Kidney tubule cell (primary cell): ENCODE measurements around the gene RIMBP2.
"Not testable (repeated sequence)": the region's sequence is repeated elsewhere in the genome, so short reads cannot be mapped to it uniquely, and the experiment has no call there.

Source experiments
- DNase-seq: peaks from one replicate; pipeline ENCODE4 v3.0.0-alpha.2; 2018; ENCODE audit warnings: low spot score

RIMBP2 gene

DNA sequence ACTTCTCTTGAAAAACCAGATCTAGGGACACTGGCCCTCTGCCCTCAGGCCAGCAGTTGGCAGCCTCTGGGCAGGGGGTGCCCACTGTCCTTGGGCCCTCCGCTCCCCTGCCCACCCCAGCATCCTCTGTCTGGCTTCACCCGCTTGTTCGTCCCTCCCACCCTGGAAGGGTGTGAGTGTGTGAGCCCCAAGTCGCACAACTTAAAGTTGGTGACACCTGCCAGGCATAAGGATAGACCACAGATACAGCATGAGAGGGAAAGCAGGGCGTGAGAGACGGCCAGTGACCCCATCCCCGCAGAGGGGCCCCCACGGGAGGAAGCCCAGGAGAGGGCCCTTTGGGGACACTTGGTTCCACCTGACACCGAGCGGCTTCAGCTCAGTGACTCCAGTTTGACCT lies 23.5 kb upstream of the RIMBP2 start:
- no peak for DNase-seq

DNA sequence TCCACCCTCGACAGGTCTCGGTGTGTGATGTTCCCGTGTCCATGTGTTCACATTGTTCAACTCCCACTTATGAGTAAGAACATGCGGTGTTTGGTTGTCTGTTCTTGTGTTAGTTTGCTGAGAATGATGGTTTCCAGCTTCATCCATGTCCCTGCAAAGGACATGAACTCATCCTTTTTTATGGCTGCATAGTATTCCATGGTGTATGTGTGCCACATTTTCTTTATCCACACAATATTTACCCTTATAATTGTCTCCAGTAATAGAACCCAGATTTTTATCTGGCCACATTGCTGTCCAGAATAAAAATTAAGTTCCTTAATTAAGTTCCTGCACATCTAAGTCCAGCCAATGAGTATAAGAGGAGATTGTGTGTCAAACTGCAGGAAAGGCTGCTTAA lies 22.3 kb upstream of the RIMBP2 start:
- DNase-seq = not testable (repeated sequence)

DNA sequence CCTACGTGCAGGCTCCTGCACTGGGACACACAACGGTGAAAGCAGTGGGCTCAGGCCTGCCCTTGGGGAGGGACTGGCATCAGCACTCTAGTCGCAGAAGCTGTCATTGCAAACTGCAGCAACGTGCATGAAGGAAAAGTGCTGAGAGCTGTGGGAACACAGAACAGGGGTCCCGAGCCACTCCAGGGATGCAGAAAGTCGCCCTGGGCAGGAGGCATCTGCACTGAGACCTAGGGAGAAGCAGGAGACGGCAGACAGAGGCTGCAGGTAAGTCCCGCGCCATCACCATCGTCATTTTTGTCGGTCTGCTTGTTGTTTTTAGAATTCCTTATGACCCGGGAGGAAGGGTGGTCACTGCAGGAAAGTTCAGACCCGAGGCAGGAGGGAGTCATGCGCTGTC lies 21.6 kb upstream of the RIMBP2 start:
- no peak for DNase-seq

DNA sequence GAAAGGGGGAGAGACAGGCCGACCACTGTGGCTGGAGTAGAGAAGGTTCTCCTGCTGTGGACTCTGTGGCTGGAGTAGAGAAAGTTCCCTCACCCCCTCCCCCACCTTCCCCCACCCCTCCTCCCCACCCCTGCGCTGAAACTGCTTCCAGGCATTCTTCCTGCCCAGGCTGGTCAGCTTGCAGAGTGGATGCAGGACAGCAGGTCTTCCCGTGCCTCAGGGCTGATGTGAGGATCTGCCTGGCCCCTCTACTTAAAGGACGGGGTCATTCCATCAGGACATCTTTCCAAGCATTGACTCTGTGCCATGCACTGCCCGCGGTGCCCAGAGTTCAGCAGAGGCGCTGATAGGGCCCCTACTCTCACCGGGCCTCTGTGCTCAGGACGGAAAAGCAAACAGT lies 13.2 kb upstream of the RIMBP2 start:
- no peak for DNase-seq

DNA sequence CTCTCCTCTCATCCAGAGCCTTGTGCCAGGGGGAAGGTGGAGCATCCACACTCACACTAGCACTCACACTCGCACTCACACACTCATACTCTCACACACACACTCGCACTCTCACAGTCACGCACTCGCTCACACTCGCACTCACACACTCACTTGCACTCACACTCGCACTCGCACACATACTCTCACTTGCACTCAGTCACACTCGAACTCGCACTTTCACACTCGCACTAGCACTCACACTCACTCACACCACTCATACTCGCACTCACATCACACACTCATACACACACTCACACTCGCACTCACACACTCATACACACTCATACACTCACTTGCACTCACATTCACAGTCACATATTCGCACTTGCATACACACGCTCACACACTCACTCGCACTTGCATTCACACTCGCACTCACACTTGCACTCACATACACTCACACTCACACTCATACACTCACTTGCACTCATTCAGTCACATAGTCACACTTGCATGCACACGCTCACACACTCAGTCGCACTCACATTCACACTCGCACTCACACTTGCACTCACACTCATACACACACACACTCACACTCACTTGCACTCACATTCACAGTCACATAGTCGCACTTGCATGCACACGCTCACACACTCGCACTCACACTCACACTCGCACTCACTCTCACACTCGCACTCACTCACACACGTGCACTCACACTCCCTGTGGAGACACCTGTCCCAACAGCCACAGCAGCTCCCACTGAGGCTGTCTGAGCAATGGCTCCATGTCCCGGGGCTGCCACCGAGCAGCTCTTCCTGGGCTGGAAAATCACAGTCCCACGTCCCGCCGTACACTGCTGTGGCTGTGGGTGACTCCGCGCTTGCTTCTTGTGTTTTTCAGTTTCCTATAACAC lies 12.3 kb upstream of the RIMBP2 start:
- no peak for DNase-seq

DNA sequence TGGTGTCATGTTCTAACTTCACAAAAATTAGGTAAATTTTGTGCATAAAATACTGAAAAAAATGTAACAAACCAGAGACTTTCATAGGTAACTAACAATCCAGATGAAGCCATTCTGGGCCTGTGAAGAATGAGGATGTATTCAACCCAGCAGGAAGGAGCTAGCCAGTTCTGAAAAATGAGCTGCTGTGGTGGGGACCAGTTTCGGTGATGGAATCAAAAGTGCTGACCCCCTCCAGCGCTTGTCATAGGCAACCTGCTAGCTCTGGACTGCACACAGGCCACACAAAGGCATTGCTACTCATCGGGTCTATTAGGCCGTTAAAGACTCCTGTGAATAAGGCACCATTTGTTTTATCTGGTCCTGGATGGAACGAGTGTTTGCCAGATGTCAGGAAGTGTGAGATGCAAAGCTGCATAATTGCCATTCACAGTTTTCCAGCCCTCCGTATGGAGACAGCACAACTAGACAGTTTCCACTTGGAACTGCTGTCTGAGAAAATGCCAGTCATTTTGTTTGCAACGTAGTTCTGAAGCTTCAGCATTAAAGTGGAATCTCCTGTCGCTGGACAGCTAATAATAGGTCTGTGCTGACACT lies 3.3 kb upstream of the RIMBP2 start:
- DNase-seq = no peak

GRCh38 chr12:130717752-130718151 lies 1.7 kb upstream of the RIMBP2 start:
- no peak for DNase-seq

DNA sequence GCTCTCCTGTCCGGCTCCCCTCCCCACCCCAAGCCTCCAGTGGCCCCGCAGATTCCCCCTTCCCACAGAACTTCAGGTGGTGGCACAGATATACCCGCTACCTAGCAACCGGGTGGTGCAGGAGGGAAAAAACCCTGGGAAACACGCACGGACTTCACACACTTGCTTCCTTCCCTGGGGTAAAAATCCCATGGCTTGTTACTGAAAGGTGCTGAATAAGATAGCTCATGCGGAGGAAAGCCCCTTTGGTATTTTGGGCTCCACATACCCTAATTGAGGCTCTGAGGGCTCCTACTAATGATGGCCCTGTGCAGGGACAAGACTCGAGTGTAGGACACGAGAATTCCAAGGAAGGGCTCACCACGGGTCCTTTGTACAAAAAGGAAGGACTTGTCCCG lies 869 bp upstream of the RIMBP2 start:
- DNase-seq = no peak

GRCh38 chr12:130715150-130715997 lies 725 bp downstream of the RIMBP2 start:
- DNase-seq = no peak

DNA sequence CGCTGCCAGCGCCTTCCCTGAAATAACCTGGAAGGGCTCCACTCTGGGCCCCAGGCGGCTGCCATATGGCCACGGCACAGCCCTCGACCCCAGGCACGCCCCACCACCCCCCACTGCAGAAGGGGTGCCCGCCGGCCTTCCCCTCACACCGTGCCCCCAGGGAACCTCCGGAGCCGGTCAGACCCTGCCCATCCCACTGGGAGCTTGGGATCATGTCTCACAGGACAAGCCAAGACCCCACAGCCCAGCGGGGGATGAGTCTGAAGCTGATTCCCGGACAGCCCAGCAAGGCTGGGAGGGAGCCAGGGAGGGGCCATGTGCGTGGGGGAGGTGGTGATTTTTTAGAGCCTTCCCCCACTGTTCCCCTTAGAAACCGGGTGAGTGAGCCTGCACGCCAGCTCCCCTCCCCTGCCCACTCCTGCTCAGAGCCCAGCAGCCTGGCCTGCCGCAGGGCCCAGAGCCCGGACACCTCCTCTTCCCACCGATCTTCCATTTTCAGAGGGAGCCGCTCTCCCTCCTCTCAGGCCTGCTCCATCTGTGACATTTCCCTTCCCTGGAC lies 1.4 kb downstream of the RIMBP2 start:
- no peak for DNase-seq

DNA sequence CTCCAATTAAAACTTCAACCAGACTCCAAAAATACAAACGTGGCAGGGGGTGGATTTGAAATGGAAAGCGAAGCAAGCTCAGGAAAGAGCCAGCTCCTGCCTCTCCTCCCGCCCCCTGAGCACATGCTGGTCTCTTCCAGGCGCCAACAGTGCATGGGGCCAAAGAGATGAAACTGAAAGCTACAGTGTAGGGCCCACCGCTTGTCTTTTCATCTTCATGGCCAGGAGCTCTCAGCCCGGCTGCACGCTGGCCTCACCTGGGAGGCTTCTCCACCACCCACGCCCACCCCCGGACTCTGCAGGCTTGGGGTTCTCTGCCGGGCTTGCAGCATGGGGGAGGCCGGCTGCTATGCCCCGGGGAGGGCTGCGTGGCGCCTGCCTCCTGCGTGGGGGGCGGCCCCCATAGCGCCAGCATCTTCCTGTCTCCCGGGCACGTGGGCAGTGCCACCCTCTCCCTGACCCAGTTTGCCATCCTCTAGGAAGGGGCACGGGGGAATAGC lies 2.0 kb downstream of the RIMBP2 start:
- no peak for DNase-seq

GRCh38 chr12:130713581-130713991 lies 2.5 kb downstream of the RIMBP2 start:
- DNase-seq = no peak

GRCh38 chr12:130712346-130713065 lies 3.6 kb downstream of the RIMBP2 start:
- DNase-seq = no peak

DNA sequence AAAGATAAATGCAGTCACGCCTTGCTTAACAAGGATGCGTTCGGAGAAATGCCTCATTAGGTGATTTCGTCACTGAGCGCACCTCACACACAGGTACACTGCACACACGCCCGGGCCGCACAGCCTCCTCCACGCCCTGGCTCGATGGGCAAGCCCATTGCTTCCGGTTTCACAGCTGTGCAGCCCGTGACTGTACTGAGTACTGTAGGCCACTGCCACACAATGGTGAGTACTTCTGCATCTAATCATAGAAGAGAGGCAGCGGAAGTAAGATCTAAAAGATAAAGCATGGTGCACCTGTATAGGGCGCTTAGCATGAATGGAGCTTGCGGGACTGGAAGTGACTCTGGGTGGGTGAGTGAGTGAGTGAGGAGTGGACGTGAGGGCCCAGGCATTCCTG lies 4.3 kb downstream of the RIMBP2 start:
- DNase-seq = no peak

DNA sequence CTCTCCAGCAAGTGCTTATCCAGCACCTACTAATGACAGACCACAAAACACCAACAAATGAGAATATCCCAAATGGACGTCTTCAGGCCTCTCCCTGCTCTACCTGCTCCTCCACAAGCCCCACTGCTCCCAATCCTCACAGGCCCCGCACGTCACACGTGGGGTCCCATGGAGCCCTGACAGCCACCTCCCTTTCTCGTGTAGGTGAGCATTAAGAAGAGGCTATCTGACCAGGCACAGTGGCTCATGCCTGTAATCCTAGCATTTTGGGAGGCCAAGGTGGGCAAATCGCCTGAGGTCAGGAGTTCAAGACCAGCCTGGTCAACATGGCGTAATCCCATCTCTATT lies 5.4 kb downstream of the RIMBP2 start:
- DNase-seq = no peak

GRCh38 chr12:130709971-130710732 lies 5.9 kb downstream of the RIMBP2 start:
- no peak for DNase-seq

DNA sequence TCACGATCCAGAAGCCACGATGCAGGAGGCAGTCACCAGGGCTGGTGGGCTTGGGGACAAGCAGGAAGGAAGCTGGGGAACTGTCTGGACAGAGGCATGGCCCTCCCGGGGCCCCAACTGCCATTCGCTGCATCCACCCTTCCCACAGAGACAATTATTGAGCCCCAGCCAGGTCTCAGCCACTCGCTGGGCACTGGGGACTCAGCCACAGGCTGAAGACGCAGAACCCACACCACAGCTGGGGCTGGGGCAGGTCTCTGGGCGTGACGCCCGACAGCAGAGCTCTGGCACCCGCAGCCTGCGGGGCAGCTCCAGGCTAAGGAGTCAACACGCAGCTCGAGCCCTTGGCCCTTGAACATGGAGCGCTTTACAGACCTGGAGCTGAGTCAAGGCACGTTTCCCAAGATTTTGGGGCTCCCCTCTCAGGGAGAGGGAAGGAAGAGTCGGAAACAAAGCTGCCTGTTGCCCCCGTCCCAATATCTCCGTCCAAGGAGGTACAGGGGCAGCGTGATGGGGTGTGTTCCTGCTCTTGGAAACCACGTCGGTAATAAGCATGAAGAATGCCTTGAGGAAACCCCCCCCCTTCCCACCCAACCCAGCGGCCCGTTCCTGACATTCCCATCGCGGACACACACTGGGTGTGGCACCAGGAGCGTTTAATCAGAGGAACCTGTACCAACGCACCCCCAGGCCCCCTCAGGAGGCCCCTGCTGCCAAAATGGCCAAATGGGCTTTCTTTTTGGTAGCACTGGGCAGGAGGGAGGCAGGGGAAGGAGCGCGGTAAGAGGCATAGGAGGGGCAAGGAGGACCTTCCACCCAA lies 6.7 kb downstream of the RIMBP2 start:
- no peak for DNase-seq

- DNase-seq = no peak
Measured at GRCh38 chr12:130708648-130709047, 7.5 kb downstream of the RIMBP2 start.

DNA sequence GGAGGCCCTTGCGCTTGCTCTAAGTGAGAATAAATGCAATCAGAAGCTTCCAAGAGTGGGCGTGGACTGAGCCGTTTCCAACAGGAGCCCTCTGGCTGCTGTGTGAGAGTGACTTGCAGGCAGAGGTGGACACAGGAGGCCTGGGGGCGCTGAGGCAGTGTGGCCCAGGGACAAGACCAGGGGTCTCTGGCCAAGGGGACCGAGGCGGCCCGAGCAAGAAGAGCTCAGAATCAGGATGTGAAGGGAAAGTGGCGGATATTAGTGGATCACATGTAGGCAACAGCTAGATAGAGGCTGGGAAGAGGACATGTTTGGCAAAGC lies 8.6 kb downstream of the RIMBP2 start:
- DNase-seq = no peak

DNA sequence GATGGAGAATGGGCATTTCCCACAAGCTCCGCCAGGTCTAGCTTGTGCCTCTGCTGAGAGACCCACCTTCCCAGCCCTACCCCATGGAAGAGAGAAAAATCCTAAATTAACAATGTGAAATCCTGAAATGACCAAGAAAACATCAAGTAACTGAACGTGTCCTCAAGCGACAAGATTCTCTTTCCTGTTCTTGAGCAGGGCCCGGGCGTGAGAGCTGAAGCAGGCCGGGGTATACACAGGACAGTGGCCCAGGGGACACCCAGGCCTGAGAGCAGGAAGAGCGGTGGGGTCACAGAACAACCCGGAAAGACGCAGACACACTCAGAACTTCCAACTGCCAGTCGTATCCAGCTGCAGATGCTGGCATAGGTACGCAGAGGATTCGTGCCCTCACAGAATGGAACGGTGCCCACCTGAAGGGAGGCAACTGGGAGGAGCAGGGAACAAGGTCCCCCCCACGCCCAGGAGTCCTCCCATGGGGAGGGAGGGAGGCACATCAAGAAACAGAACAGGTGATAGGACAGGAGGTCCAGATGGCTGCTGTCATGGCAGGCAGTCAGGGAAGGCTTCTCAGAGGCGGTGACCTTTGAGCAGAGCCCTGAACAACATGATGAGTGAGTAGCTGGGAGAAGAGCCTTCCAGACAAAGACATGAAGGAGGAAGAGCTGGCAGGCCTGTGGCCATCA lies 9.1 kb downstream of the RIMBP2 start:
- no peak for DNase-seq
